GM12878 (cell line): ENCODE results near the gene PIP5K1A. TPM values are rescaled to one million over a fixed set of nuclear protein-coding genes. Genes with fewer than 3 reads are reported as not detected.
A peak's percentile ranks its signal among the peaks of the same experiment; 100 is the strongest.

Experiments
- ATF7 ChIP-seq: fragments of 450-650 bp; IDR thresholded peaks from 2 replicates; pipeline ENCODE4 v1.6.1; 2016; ENCODE audit warnings: low read depth, mild to moderate bottlenecking
- BACH1 ChIP-seq: fragments of 450-650 bp; IDR thresholded peaks from 2 replicates; pipeline ENCODE4 v1.6.1; 2017; ENCODE audit warnings: mild to moderate bottlenecking, borderline replicate concordance
- BCL11A ChIP-seq: IDR thresholded peaks from 2 replicates; pipeline ENCODE4 v1.6.1; 2011; ENCODE audit warnings: low read depth, low read length
- CBFB ChIP-seq: IDR thresholded peaks from 2 replicates; pipeline ENCODE4 v1.6.1; 2016; ENCODE audit warnings: antibody characterized with exemption, low read depth
- E4F1 ChIP-seq: fragments of 450-650 bp; IDR thresholded peaks from 2 replicates; pipeline ENCODE4 v1.6.1; 2018; ENCODE audit warnings: borderline replicate concordance, mild to moderate bottlenecking; ENCODE audit not compliant: partially characterized antibody
- MTA2 ChIP-seq: fragments of 450-650 bp; IDR thresholded peaks from 2 replicates; pipeline ENCODE4 v1.6.1; 2016; ENCODE audit warnings: low read depth, mild to moderate bottlenecking, moderate library complexity
- PAX8 ChIP-seq: fragments of 450-650 bp; IDR thresholded peaks from 2 replicates; pipeline ENCODE4 v1.6.1; 2017; ENCODE audit warnings: mild to moderate bottlenecking, moderate library complexity
- REST ChIP-seq: IDR thresholded peaks from 2 replicates; pipeline ENCODE4 v1.6.1; 2012; ENCODE audit warnings: mild to moderate bottlenecking, low read depth, low read length
- SMARCA5 ChIP-seq: fragments of 450-650 bp; IDR thresholded peaks from 2 replicates; pipeline ENCODE4 v1.6.1; 2017; ENCODE audit warnings: mild to moderate bottlenecking
- SP1 ChIP-seq: IDR thresholded peaks from one replicate; pipeline ENCODE4 v1.6.1; 2011; ENCODE audit warnings: low read depth, low read length
- SRF ChIP-seq, 2 experiments: IDR thresholded peaks; 2 replicates each; pipeline ENCODE4 v1.6.1; 2011; ENCODE audit warnings: low read depth in 2 of 2, low read length in 2 of 2, mild to moderate bottlenecking in 1 of 2, moderate library complexity in 1 of 2
- YY1 ChIP-seq: IDR thresholded peaks from 2 replicates; pipeline ENCODE4 v1.6.1; 2011; ENCODE audit warnings: low read depth, mild to moderate bottlenecking, low read length
- ZNF384 ChIP-seq: IDR thresholded peaks from 2 replicates; pipeline ENCODE4 v1.6.1; 2012; ENCODE audit warnings: low read depth, mild to moderate bottlenecking, low read length, improper control_type of control experiment, borderline replicate concordance
- polyA plus RNA-seq, 11 experiments: library from polyadenylated mRNA; depleted of rRNA in 4 of 11; unstranded in 6 of 11; stranded (reverse) in 5 of 11; fragments of >200 nt; fragmentation: Nextera tagmentation in 4 of 11; fragmentation: Illumina TruSeq in 1 of 11; extraction: Ambion mirVana in 4 of 11; extraction: Trizol in 1 of 11; gene quantifications; 1 replicate in 1 of 11; 2 replicates in 10 of 11; pipeline versions ENCODE4 v1.2.1 to v1.2.3, GENCODE V29; 2011 to 2016; ENCODE audit warnings: inconsistent platforms in 2 of 11, missing spikeins in 2 of 11, low read depth in 1 of 11
- total RNA-seq, 4 experiments: library from RNA; depleted of rRNA in 3 of 4; stranded (reverse); fragments of >200 nt in 3 of 4; fragmentation: Illumina TruSeq in 1 of 4; extraction: Trizol in 1 of 4; gene quantifications; 2 replicates each; pipeline versions ENCODE4 v1.2.1 to v1.2.3, GENCODE V29; 2013 to 2021
- TF ChIP-seq, protein P1 (sequence below): fragments of 450-650 bp; IDR thresholded peaks from 2 replicates; pipeline ENCODE4 v1.6.1; 2017; ENCODE audit warnings: mild to moderate bottlenecking, moderate library complexity
- TF ChIP-seq, protein P2 (sequence below): fragments of 450-650 bp; IDR thresholded peaks from 2 replicates; pipeline ENCODE4 v1.6.1; 2016; ENCODE audit warnings: mild to moderate bottlenecking

The PIP5K1A gene
- total and polyA plus RNA-seq, 10 of the 15 experiments (the other 5 are each of a cell fraction or from before 2014, with no cell fraction given): 4.5 to 114 (median 51.5) TPM

- TF ChIP-seq REST (no peak), SRF (IDR thresholded peaks at IDR 0.05; ENCODE audit: low read depth in 2 of 2, low read length in 2 of 2) (peak in 1 of 2 experiments; percentile 60; a peak in 2 of 4 replicates), YY1 (peak; percentile 37), PAX8 (no peak), ZNF384 (no peak), E4F1 (peak; percentile 85), ATF7 (peak; percentile 100), BACH1 (no peak), SMARCA5 (peak; percentile 70; the same call in 1 of the 2 replicates), CBFB (peak; percentile 84), MTA2 (peak; percentile 42; the same call in 1 of the 2 replicates), BCL11A (0 out of 2 replicates have a peak, but pooled peaks have one; percentile 8), SP1 (peak; percentile 92)
- TF ChIP-seq, protein P1, sequence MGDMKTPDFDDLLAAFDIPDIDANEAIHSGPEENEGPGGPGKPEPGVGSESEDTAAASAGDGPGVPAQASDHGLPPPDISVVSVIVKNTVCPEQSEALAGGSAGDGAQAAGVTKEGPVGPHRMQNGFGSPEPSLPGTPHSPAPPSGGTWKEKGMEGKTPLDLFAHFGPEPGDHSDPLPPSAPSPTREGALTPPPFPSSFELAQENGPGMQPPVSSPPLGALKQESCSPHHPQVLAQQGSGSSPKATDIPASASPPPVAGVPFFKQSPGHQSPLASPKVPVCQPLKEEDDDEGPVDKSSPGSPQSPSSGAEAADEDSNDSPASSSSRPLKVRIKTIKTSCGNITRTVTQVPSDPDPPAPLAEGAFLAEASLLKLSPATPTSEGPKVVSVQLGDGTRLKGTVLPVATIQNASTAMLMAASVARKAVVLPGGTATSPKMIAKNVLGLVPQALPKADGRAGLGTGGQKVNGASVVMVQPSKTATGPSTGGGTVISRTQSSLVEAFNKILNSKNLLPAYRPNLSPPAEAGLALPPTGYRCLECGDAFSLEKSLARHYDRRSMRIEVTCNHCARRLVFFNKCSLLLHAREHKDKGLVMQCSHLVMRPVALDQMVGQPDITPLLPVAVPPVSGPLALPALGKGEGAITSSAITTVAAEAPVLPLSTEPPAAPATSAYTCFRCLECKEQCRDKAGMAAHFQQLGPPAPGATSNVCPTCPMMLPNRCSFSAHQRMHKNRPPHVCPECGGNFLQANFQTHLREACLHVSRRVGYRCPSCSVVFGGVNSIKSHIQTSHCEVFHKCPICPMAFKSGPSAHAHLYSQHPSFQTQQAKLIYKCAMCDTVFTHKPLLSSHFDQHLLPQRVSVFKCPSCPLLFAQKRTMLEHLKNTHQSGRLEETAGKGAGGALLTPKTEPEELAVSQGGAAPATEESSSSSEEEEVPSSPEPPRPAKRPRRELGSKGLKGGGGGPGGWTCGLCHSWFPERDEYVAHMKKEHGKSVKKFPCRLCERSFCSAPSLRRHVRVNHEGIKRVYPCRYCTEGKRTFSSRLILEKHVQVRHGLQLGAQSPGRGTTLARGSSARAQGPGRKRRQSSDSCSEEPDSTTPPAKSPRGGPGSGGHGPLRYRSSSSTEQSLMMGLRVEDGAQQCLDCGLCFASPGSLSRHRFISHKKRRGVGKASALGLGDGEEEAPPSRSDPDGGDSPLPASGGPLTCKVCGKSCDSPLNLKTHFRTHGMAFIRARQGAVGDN: no peak; the same call in 1 of the 2 replicates
- TF ChIP-seq, protein P2, sequence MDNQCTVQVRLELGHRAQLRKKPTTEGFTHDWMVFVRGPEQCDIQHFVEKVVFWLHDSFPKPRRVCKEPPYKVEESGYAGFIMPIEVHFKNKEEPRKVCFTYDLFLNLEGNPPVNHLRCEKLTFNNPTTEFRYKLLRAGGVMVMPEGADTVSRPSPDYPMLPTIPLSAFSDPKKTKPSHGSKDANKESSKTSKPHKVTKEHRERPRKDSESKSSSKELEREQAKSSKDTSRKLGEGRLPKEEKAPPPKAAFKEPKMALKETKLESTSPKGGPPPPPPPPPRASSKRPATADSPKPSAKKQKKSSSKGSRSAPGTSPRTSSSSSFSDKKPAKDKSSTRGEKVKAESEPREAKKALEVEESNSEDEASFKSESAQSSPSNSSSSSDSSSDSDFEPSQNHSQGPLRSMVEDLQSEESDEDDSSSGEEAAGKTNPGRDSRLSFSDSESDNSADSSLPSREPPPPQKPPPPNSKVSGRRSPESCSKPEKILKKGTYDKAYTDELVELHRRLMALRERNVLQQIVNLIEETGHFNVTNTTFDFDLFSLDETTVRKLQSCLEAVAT: peak; percentile 80
These were observed 83.0 kb downstream of the PIP5K1A start (continued) for GRCh38 chr1:151281225-151281968.
